ENCODE results near the gene PSG5.
"Not testable (repeated sequence)": the region's sequence is repeated elsewhere in the genome, so short reads cannot be mapped to it uniquely, and the experiment has no call there.

PSG5 gene

GRCh38 chr19:43205471-43206105, 19.3 kb upstream of the PSG5 start, which contains the start of gene PSG4:
Gene PSG4, minus strand, starts transcription at chr19:43205638. Its CDS starts 102 bp downstream, at chr19:43205536.
- TF ChIP-seq REST (IDR thresholded peaks at IDR 0.05; ENCODE audit: insufficient read depth in 1 of 2, low read depth in 2 of 2, low read length in 2 of 2); SIN3A (IDR thresholded peaks at IDR 0.05; ENCODE audit: borderline replicate concordance, insufficient read depth, low read length); POLR2AphosphoS5 (IDR thresholded peaks at IDR 0.05; ENCODE audit: low read depth, low read length): not testable (repeated sequence)

- TF ChIP-seq TAF1 (IDR thresholded peaks at IDR 0.05; ENCODE audit: borderline replicate concordance, insufficient read depth, low read length) (no peak), POLR2AphosphoS5 (IDR thresholded peaks at IDR 0.05; ENCODE audit: low read depth, low read length) (no peak), SIN3A (IDR thresholded peaks at IDR 0.05; ENCODE audit: borderline replicate concordance, insufficient read depth, low read length) (no peak), REST (IDR thresholded peaks at IDR 0.05; ENCODE audit: insufficient read depth in 1 of 2, low read depth in 2 of 2, low read length in 2 of 2) (no peak), FOXP2 (optimal IDR thresholded peaks at IDR 0.05; ENCODE audit: borderline replicate concordance, extremely low read depth, extremely low read length, insufficient read depth) (no peak)
Observed at GRCh38 chr19:43152214-43152613, 34.1 kb downstream of the PSG5 start.

GRCh38 chr19:43148233-43148632, 38.1 kb downstream of the PSG5 start:
- no peak for TF ChIP-seq SIN3A (IDR thresholded peaks at IDR 0.05; ENCODE audit: borderline replicate concordance, insufficient read depth, low read length)
- TF ChIP-seq POLR2AphosphoS5 (IDR thresholded peaks at IDR 0.05; ENCODE audit: low read depth, low read length), result no peak
- no peak for TF ChIP-seq REST (IDR thresholded peaks at IDR 0.05; ENCODE audit: insufficient read depth in 1 of 2, low read depth in 2 of 2, low read length in 2 of 2)

- no peak for TF ChIP-seq POLR2AphosphoS5 (IDR thresholded peaks at IDR 0.05; ENCODE audit: low read depth, low read length)
- TF ChIP-seq TAF1 (IDR thresholded peaks at IDR 0.05; ENCODE audit: borderline replicate concordance, insufficient read depth, low read length), result no peak
- TF ChIP-seq FOXP2 (optimal IDR thresholded peaks at IDR 0.05; ENCODE audit: borderline replicate concordance, extremely low read depth, extremely low read length, insufficient read depth), result no peak
- no peak for TF ChIP-seq REST (IDR thresholded peaks at IDR 0.05; ENCODE audit: insufficient read depth in 1 of 2, low read depth in 2 of 2, low read length in 2 of 2)
- TF ChIP-seq SIN3A (IDR thresholded peaks at IDR 0.05; ENCODE audit: borderline replicate concordance, insufficient read depth, low read length), result no peak
Observed at GRCh38 chr19:43132696-43133095, 53.6 kb downstream of the PSG5 start.

GRCh38 chr19:43126720-43127119, 59.6 kb downstream of the PSG5 start:
- TF ChIP-seq TAF1 (IDR thresholded peaks at IDR 0.05; ENCODE audit: borderline replicate concordance, insufficient read depth, low read length), result no peak
- TF ChIP-seq POLR2AphosphoS5 (IDR thresholded peaks at IDR 0.05; ENCODE audit: low read depth, low read length), result no peak
- no peak for TF ChIP-seq REST (IDR thresholded peaks at IDR 0.05; ENCODE audit: insufficient read depth in 1 of 2, low read depth in 2 of 2, low read length in 2 of 2)

Data from PFSK-1 (cell line).